IMR-90 (cell line): ENCODE data around the gene KCNQ1.

Experiments
- CEBPB ChIP-seq: IDR thresholded peaks from 2 replicates; pipeline ENCODE4 v1.6.1; 2012; ENCODE audit warnings: low read depth, low read length, improper control_type of control experiment
- MAFK ChIP-seq: IDR thresholded peaks from 2 replicates; pipeline ENCODE4 v1.6.1; 2012; ENCODE audit warnings: low read depth, low read length, improper control_type of control experiment
- POLR2A ChIP-seq: IDR thresholded peaks from 2 replicates; pipeline ENCODE4 v1.6.1; 2012; ENCODE audit warnings: mild to moderate bottlenecking, low read depth, low read length
- RAD21 ChIP-seq: IDR thresholded peaks from 2 replicates; pipeline ENCODE4 v1.6.1; 2012; ENCODE audit warnings: low read length, improper control_type of control experiment
- SMC3 ChIP-seq: fragments of 150-350 bp; IDR thresholded peaks from 2 replicates; pipeline ENCODE4 v1.6.1; 2016; ENCODE audit warnings: low read depth, mild to moderate bottlenecking, antibody characterized with exemption, low read length, moderate library complexity
- TF ChIP-seq, protein P1 (sequence below): conservative IDR thresholded peaks from 2 replicates; pipeline ENCODE4 v1.5.1; 2012; ENCODE audit warnings: mild to moderate bottlenecking, low read depth, low read length, improper control_type of control experiment

DNA sequence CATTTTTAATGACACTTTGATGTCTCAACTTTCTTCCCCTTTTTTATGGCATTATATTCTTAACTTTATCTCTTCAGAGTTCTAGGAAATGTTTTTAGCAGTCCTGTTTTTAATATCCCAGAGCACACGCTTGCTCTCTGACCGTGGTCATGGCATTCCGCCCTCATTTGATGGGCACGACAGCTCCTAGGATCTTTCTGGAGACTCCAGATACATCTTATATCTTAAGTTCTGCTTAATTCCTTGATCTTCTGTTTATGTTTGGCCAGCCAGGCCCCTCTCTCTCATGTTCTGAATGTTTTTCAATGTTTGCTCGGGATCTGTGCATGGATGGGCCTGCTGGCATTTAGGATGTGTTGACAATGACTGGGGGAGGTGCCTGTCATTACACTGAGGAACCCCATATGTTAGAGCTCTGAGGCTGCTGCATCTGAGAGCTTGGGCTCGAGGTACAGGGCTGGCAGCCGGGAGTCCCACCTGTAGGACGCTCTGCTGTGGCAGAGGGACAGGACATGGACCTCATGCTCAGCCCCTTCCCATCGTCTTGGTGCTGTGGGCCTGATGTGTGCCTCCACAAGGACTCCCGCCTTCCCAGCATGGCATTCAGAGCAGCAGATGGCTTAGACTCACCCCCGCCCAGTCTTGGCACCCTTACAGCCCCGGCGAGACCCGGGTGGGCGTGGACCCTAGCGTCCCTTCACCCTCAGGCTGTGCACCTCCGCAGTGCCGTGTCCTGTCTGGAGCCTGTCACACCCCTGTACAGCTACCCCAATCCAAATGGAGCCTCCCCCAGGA is 365.8 kb downstream of the KCNQ1 start:
- TF ChIP-seq, protein P1, sequence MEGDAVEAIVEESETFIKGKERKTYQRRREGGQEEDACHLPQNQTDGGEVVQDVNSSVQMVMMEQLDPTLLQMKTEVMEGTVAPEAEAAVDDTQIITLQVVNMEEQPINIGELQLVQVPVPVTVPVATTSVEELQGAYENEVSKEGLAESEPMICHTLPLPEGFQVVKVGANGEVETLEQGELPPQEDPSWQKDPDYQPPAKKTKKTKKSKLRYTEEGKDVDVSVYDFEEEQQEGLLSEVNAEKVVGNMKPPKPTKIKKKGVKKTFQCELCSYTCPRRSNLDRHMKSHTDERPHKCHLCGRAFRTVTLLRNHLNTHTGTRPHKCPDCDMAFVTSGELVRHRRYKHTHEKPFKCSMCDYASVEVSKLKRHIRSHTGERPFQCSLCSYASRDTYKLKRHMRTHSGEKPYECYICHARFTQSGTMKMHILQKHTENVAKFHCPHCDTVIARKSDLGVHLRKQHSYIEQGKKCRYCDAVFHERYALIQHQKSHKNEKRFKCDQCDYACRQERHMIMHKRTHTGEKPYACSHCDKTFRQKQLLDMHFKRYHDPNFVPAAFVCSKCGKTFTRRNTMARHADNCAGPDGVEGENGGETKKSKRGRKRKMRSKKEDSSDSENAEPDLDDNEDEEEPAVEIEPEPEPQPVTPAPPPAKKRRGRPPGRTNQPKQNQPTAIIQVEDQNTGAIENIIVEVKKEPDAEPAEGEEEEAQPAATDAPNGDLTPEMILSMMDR: no peak
- no peak for TF ChIP-seq POLR2A
- no peak for TF ChIP-seq CEBPB
- TF ChIP-seq RAD21: no peak
- TF ChIP-seq SMC3: no peak
- no peak for TF ChIP-seq MAFK
